ENCODE measurements around the gene IGSF21. TPM values are rescaled to one million over a fixed set of nuclear protein-coding genes. Genes with fewer than 3 reads are reported as not detected.

IGSF21 gene
- total and polyA plus RNA-seq, 2 of the 4 experiments (the other 2 are of a cell fraction): not detected

DNA sequence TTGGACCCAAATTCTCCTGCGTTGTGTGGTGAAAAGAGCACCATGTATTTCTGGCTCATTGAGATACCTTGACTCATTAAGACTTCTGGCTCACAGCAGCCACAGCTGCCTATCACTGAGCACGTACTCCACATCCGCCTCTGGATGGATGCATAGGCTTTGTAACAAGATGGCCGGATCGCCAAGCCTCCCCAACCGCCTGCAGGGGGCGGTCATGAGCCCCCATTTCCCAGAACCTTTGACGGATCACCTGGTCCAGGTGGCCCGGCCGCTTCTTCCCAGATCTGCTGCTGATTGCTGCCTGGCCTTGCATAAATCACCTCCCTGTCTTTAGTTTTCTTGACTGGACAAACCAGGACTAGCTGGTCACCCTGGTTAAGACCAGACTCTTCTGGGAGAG is 216.6 kb downstream of the IGSF21 start:
- Histone ChIP-seq H3K56ac (ENCODE audit: extremely low read depth, insufficient read depth, low read length) (no peak overlapping the region), H2BK5ac (ENCODE audit: low read depth, low read length, poor library complexity, severe bottlenecking) (no peak overlapping the region), H4K91ac (ENCODE audit: insufficient read depth, low read depth, low read length) (no peak overlapping the region), H3K4me1 (ENCODE audit: control insufficient read depth, insufficient read depth, low read length) (no peaks in the 10 kb centered on the region), H2AK9ac (replicated peaks; ENCODE audit: low read depth, low read length, poor library complexity) (no peak overlapping the region), H4K20me1 (ENCODE audit: insufficient read depth, low read length) (no peaks in the 10 kb centered on the region), H2BK120ac (ENCODE audit: low read depth, low read length) (no peak overlapping the region), H3K4me3 (ENCODE audit: insufficient read depth, low read depth, low read length) (no peak overlapping the region), H3K4ac (ENCODE audit: low read depth, low read length) (no peak overlapping the region), H3K4me2 (ENCODE audit: low read depth, low read length) (no peak overlapping the region), H3K27me3 (ENCODE audit: control insufficient read depth, insufficient read depth, low read length) (no peaks in the 10 kb centered on the region), H3K14ac (replicated peaks; ENCODE audit: low read depth, low read length) (no peak overlapping the region), H2BK20ac (ENCODE audit: low read depth, low read length) (no peak overlapping the region), H3K9me3 (ENCODE audit: control insufficient read depth, insufficient read depth, low read length) (peaks cover 42% of the 10 kb centered on the region), H3K79me1 (ENCODE audit: low read depth in 1 of 2, low read length in 2 of 2) (no peaks in the 10 kb centered on the region), H3K27ac (ENCODE audit: insufficient read depth, low read length) (no peak overlapping the region), H2BK15ac (ENCODE audit: low read depth, low read length) (no peak overlapping the region), H2AK5ac (ENCODE audit: low read depth, low read length) (no peak overlapping the region), H3K23ac (ENCODE audit: low read depth, low read length) (no peak overlapping the region), H3K36me3 (ENCODE audit: control insufficient read depth, insufficient read depth, low read length) (no peaks in the 10 kb centered on the region), H2AFZ (replicated peaks; ENCODE audit: low read length, poor library complexity) (no peak overlapping the region), H4K8ac (ENCODE audit: low read depth in 2 of 2, low read length in 2 of 2) (no peak overlapping the region), H3K9me1 (ENCODE audit: insufficient read depth, low read length) (no peaks in the 10 kb centered on the region), H4K5ac (ENCODE audit: low read depth, low read length) (no peak overlapping the region), H3K18ac (ENCODE audit: low read depth, low read length) (no peak overlapping the region), H3K9ac (ENCODE audit: low read depth, low read length) (no peak overlapping the region)
- TF ChIP-seq, protein P1, sequence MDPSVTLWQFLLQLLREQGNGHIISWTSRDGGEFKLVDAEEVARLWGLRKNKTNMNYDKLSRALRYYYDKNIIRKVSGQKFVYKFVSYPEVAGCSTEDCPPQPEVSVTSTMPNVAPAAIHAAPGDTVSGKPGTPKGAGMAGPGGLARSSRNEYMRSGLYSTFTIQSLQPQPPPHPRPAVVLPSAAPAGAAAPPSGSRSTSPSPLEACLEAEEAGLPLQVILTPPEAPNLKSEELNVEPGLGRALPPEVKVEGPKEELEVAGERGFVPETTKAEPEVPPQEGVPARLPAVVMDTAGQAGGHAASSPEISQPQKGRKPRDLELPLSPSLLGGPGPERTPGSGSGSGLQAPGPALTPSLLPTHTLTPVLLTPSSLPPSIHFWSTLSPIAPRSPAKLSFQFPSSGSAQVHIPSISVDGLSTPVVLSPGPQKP (IDR thresholded peaks at IDR 0.05; ENCODE audit: borderline replicate concordance, low read depth, low read length): no peak
- TF ChIP-seq, protein P2, sequence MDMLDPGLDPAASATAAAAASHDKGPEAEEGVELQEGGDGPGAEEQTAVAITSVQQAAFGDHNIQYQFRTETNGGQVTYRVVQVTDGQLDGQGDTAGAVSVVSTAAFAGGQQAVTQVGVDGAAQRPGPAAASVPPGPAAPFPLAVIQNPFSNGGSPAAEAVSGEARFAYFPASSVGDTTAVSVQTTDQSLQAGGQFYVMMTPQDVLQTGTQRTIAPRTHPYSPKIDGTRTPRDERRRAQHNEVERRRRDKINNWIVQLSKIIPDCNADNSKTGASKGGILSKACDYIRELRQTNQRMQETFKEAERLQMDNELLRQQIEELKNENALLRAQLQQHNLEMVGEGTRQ (IDR thresholded peaks at IDR 0.05; ENCODE audit: low read depth, low read length): no peak
- TF ChIP-seq MXI1 (IDR thresholded peaks at IDR 0.05; ENCODE audit: borderline replicate concordance, low read depth, low read length) (no peak), POLR2A (IDR thresholded peaks at IDR 0.05; ENCODE audit: low read depth, low read length) (no peak), CHD1 (IDR thresholded peaks at IDR 0.05; ENCODE audit: low read depth, low read length) (no peak), CEBPB (IDR thresholded peaks at IDR 0.05; ENCODE audit: low read depth, low read length) (no peak), RAD21 (IDR thresholded peaks at IDR 0.05; ENCODE audit: low read length) (no peak)
- CTCF ChIA-PET: no interaction called here
- intact Hi-C loops (cut with micrococcal nuclease): no loop called here
- no TSS peak for BruUV-seq (replicated peaks)
- POLR2A ChIA-PET (ENCODE audit: unreplicated experiment): no interaction called here
- in situ Hi-C loops (cut with MboI; ENCODE audit: low sequenced_read_pairs): no loop called here
- WGBS, 2 experiments (ENCODE audit: extremely low coverage in 2 of 2, insufficient read length in 1 of 2): 75% methylated on average over 2 of the region's 10 CpGs; no CpG with 5 or more reads in 1 of the 2 experiments
- no peak for ATAC-seq (ENCODE audit: low read depth)
- dilution Hi-C loops (cut with HindIII; ENCODE audit: low sequenced_read_pairs, unreplicated experiment): no loop called here
- DNase-seq: no peak

Data from IMR-90 (cell line).